HepG2 (cell line): ENCODE results near the gene NHERF2. TPM values are rescaled to one million over a fixed set of nuclear protein-coding genes. Genes with fewer than 3 reads are reported as not detected.

Source experiments
- AKNA ChIP-seq: sonication (generic); formaldehyde crosslinking; IDR thresholded peaks from 2 replicates; pipeline ENCODE4 v1.4.0; 2020; ENCODE audit warnings: missing genetic modification reagents, borderline replicate concordance
- CENPT ChIP-seq: sonication (generic); formaldehyde crosslinking; IDR thresholded peaks from 2 replicates; pipeline ENCODE4 v1.8.0; 2022; ENCODE audit warnings: low read depth, mild to moderate bottlenecking, moderate library complexity, missing genetic modification reagents
- CHCHD3 ChIP-seq: sonication (generic); formaldehyde crosslinking; IDR thresholded peaks from 2 replicates; pipeline ENCODE4 v1.8.0; 2022; ENCODE audit warnings: mild to moderate bottlenecking, missing genetic modification reagents, moderate library complexity
- HNRNPUL1 ChIP-seq: fragments of 200-400 bp; formaldehyde crosslinking; IDR thresholded peaks from 2 replicates; pipeline ENCODE4 v1.6.1; 2017; ENCODE audit warnings: low read depth, mild to moderate bottlenecking, low read length, moderate library complexity
- HOXA7 ChIP-seq: sonication (generic); formaldehyde crosslinking; IDR thresholded peaks from 2 replicates; pipeline ENCODE4 v1.8.1; 2022; ENCODE audit warnings: mild to moderate bottlenecking, missing genetic modification reagents, moderate library complexity
- MIER2 ChIP-seq: IDR thresholded peaks from 2 replicates; pipeline ENCODE4 v1.6.1; 2016; ENCODE audit warnings: missing biosample characterization, missing genetic modification reagents
- NFATC3 ChIP-seq: sonication (generic); formaldehyde crosslinking; IDR thresholded peaks from 2 replicates; pipeline ENCODE4 v1.5.1; 2020; ENCODE audit warnings: mild to moderate bottlenecking, missing genetic modification reagents
- RXRA ChIP-seq: sonication (generic); formaldehyde crosslinking; IDR thresholded peaks from 2 replicates; pipeline ENCODE4 v1.5.1; 2020; ENCODE audit warnings: missing genetic modification reagents
- SRF ChIP-seq: IDR thresholded peaks from 2 replicates; pipeline ENCODE4 v1.6.1; 2011; ENCODE audit warnings: mild to moderate bottlenecking, low read depth, low read length, moderate library complexity
- ZBED4 ChIP-seq: sonication (generic); formaldehyde crosslinking; IDR thresholded peaks from 2 replicates; pipeline ENCODE4 v1.4.0; 2020; ENCODE audit warnings: missing genetic modification reagents, borderline replicate concordance
- ZBTB42 ChIP-seq: sonication (generic); formaldehyde crosslinking; IDR thresholded peaks from 2 replicates; pipeline ENCODE4 v1.5.0; 2020; ENCODE audit warnings: mild to moderate bottlenecking, missing genetic modification reagents
- ZNF207 ChIP-seq: fragments of 450-650 bp; IDR thresholded peaks from 2 replicates; pipeline ENCODE4 v1.6.1; 2016; ENCODE audit warnings: antibody characterized with exemption, borderline replicate concordance
- ZNF354B ChIP-seq: sonication (generic); formaldehyde crosslinking; IDR thresholded peaks from 2 replicates; pipeline ENCODE4 v1.8.0; 2022; ENCODE audit warnings: mild to moderate bottlenecking, missing genetic modification reagents
- ZNF446 ChIP-seq: sonication (generic); formaldehyde crosslinking; IDR thresholded peaks from 2 replicates; pipeline ENCODE4 v1.5.0; 2020; ENCODE audit warnings: mild to moderate bottlenecking, missing genetic modification reagents
- ZNF766 ChIP-seq: sonication (generic); formaldehyde crosslinking; IDR thresholded peaks from 2 replicates; pipeline ENCODE4 v1.5.0; 2020; ENCODE audit warnings: missing genetic modification reagents, borderline replicate concordance
- ZSCAN21 ChIP-seq: sonication (generic); formaldehyde crosslinking; IDR thresholded peaks from 2 replicates; pipeline ENCODE4 v1.8.0; 2022; ENCODE audit warnings: mild to moderate bottlenecking, missing genetic modification reagents, moderate library complexity, borderline replicate concordance
- ZXDC ChIP-seq: sonication (generic); formaldehyde crosslinking; IDR thresholded peaks from 2 replicates; pipeline ENCODE4 v1.5.0; 2020; ENCODE audit warnings: mild to moderate bottlenecking, missing genetic modification reagents
- polyA plus RNA-seq, 8 experiments: library from polyadenylated mRNA; depleted of rRNA in 3 of 8; stranded (reverse) in 7 of 8; unstranded in 1 of 8; fragments of >200 nt; fragmentation: Illumina TruSeq in 4 of 8; extraction: Trizol in 4 of 8; gene quantifications; 2 replicates each; pipeline versions ENCODE4 v1.2.1 to v1.2.3, GENCODE V29; 2011 to 2016; ENCODE audit warnings: low read depth in 4 of 8, missing spikeins in 1 of 8, mixed read lengths in 1 of 8; ENCODE audit not compliant: insufficient read depth in 1 of 8
- total RNA-seq, 5 experiments: library from RNA; depleted of rRNA; stranded (reverse); fragments of >200 nt; fragmentation: Illumina TruSeq; extraction: Trizol; gene quantifications; 2 replicates each; pipeline ENCODE4 v1.2.3, GENCODE V29; 2016; ENCODE audit warnings: low read depth in 1 of 5

Gene NHERF2
- total and polyA plus RNA-seq, 2 of the 13 experiments (the other 11 are each of a cell fraction or from before 2014, with no cell fraction given), result 23.7 to 39.3 TPM

- TF ChIP-seq MIER2 (CRISPR knock-in tag) (no peak), CHCHD3 (CRISPR knock-in tag) (no peak), ZXDC (CRISPR knock-in tag) (0 out of 2 replicates have a peak, but pooled peaks have one; percentile 37), ZBED4 (peak; percentile 48; the same call in 1 of the 2 replicates), ZSCAN21 (CRISPR knock-in tag) (peak; percentile 23), ZNF766 (CRISPR knock-in tag) (peak; percentile 23; the same call in 1 of the 2 replicates), ZNF446 (CRISPR knock-in tag) (peak; percentile 11; the same call in 1 of the 2 replicates), CENPT (CRISPR knock-in tag) (0 out of 2 replicates have a peak, but pooled peaks have one; percentile 35), HNRNPUL1 (no peak; the same call in 1 of the 2 replicates), NFATC3 (no peak), ZBTB42 (CRISPR knock-in tag) (0 out of 2 replicates have a peak, but pooled peaks have one; percentile 64), SRF (no peak), HOXA7 (CRISPR knock-in tag) (no peak), ZNF354B (CRISPR knock-in tag) (no peak), AKNA (CRISPR knock-in tag) (no peak), ZNF207 (no peak), RXRA (CRISPR knock-in tag) (peak; percentile 85)
Observed at GRCh38 chr16:1983544-1984346, 43.0 kb upstream of the NHERF2 start, which contains the start of gene GFER (continued).
